B cell (primary cell): ENCODE data around the gene CRYGN. TPM values are rescaled to one million over a fixed set of nuclear protein-coding genes. Genes with fewer than 3 reads are reported as not detected.

Experiments used
- ATAC-seq: fragments of 200-7000 bp; cut with Tn5 transposase; one replicate; pipeline ENCODE4 v1.10.0; 2021; ENCODE audit warnings: low read depth, mild to moderate bottlenecking, moderate number of reproducible peaks, moderate library complexity
- CTCF ChIA-PET: fragments of 350-600 bp; sonication (Branson Sonifier 250); formaldehyde crosslinking; loops from one replicate; lab custom pipeline; 2021; ENCODE audit warnings: antibody characterized with exemption, inconsistent platforms; lab: Charles Lee
- POLR2A ChIA-PET: fragments of 350-600 bp; sonication (Branson Sonifier 250); formaldehyde crosslinking; loops from one replicate; lab custom pipeline; 2021; ENCODE audit warnings: antibody characterized with exemption; lab: Charles Lee
- DNase-seq: peaks from one replicate; pipeline ENCODE4 v3.0.0; 2013
- H2AFZ ChIP-seq: 2 replicates; pipeline ENCODE4 v1.6.1; 2012; ENCODE audit warnings: mild to moderate bottlenecking, low read depth, low read length; ENCODE audit not compliant: insufficient read depth, poor library complexity, severe bottlenecking
- H3K27ac ChIP-seq, 2 donors: 1 replicate in 1 of 2; 2 replicates in 1 of 2; pipeline ENCODE4 v1.5.1; 2012 to 2013; ENCODE audit warnings: low read length in 2 of 2, mild to moderate bottlenecking in 2 of 2, moderate library complexity in 1 of 2
- H3K27me3 ChIP-seq, 4 experiments: fragments of 200-600 bp in 1 of 4; sonication (generic) in 1 of 4; replicated peaks in 1 of 4; 1 replicate in 2 of 4; 2 replicates in 2 of 4; pipeline versions ENCODE4 v1.6.1 to v1.7.0; 2013 to 2016; ENCODE audit warnings: low read length in 3 of 4, mild to moderate bottlenecking in 2 of 4, mixed read lengths in 1 of 4, moderate library complexity in 1 of 4; ENCODE audit not compliant: insufficient read depth in 4 of 4, control insufficient read depth in 3 of 4; ENCODE audit errors: control extremely low read depth in 1 of 4
- H3K36me3 ChIP-seq, 2 experiments: replicated peaks in 1 of 2; 1 replicate in 1 of 2; 2 replicates in 1 of 2; pipeline versions ENCODE4 v1.6.1 to v1.7.1; 2013; ENCODE audit warnings: low read length in 1 of 2; ENCODE audit not compliant: insufficient read depth in 2 of 2, control insufficient read depth in 1 of 2; ENCODE audit errors: control extremely low read depth in 1 of 2, extremely low read depth in 1 of 2
- H3K4me1 ChIP-seq, 2 donors: fragments of 200-600 bp in 1 of 2; sonication (generic) in 1 of 2; 1 replicate in 1 of 2; 2 replicates in 1 of 2; pipeline versions ENCODE4 v1.5.1 to v1.6.1; 2013 to 2017; ENCODE audit warnings: low read length in 2 of 2; ENCODE audit not compliant: control insufficient read depth in 2 of 2, insufficient read depth in 2 of 2
- H3K4me2 ChIP-seq: replicated peaks from 2 replicates; pipeline ENCODE3; 2012; ENCODE audit warnings: mild to moderate bottlenecking, low read depth, low read length; ENCODE audit not compliant: poor library complexity, severe bottlenecking
- H3K4me3 ChIP-seq, 5 experiments: fragments of 200-600 bp in 1 of 5; sonication (generic) in 1 of 5; 1 replicate in 3 of 5; 2 replicates in 2 of 5; pipeline versions ENCODE4 v1.5.1 to v1.7.0; 2011 to 2016; ENCODE audit warnings: low read length in 4 of 5, mild to moderate bottlenecking in 4 of 5, low read depth in 2 of 5, control low read depth in 1 of 5, moderate library complexity in 1 of 5; ENCODE audit not compliant: insufficient read depth in 1 of 5; ENCODE audit errors: control extremely low read depth in 1 of 5, extremely low read depth in 1 of 5
- H3K79me2 ChIP-seq: fragments of 200-600 bp; sonication (generic); one replicate; pipeline ENCODE4 v1.6.0; 2016; ENCODE audit warnings: low read length; ENCODE audit not compliant: control insufficient read depth, insufficient read depth
- H3K9ac ChIP-seq: fragments of 200-600 bp; sonication (generic); 2 replicates; pipeline ENCODE4 v1.6.1; 2017; ENCODE audit warnings: mild to moderate bottlenecking, low read length, moderate library complexity
- H3K9me3 ChIP-seq, 3 donors: one replicate each; pipeline versions ENCODE4 v1.6.1 to v1.7.1; 2013; ENCODE audit warnings: low read length in 2 of 3; ENCODE audit not compliant: control insufficient read depth in 2 of 3, insufficient read depth in 1 of 3; ENCODE audit errors: control extremely low read depth in 1 of 3
- H4K20me1 ChIP-seq: 2 replicates; pipeline ENCODE4 v1.6.0; 2012; ENCODE audit warnings: mild to moderate bottlenecking, low read length; ENCODE audit not compliant: insufficient read depth, control insufficient read depth, poor library complexity, severe bottlenecking
- H3K27ac Mint-ChIP-seq: one replicate; pipeline ENCODE4 v1.8.0; 2021; ENCODE audit warnings: mixed read lengths
- H3K27me3 Mint-ChIP-seq: one replicate; pipeline ENCODE4 v1.8.0; 2021; ENCODE audit warnings: mixed read lengths
- H3K4me1 Mint-ChIP-seq: one replicate; pipeline ENCODE4 v1.8.0; 2021; ENCODE audit warnings: mixed read lengths
- H3K4me3 Mint-ChIP-seq: one replicate; pipeline ENCODE4 v1.8.0; 2021; ENCODE audit warnings: mixed read lengths
- H3K9me3 Mint-ChIP-seq: one replicate; pipeline ENCODE4 v1.8.0; 2022; ENCODE audit warnings: mixed read lengths; ENCODE audit not compliant: insufficient read depth
- EZH2 ChIP-seq: IDR thresholded peaks from 2 replicates; pipeline ENCODE4 v1.6.1; 2012; ENCODE audit warnings: borderline replicate concordance, low read depth, mild to moderate bottlenecking, moderate library complexity, low read length; ENCODE audit not compliant: insufficient read depth, poor library complexity, severe bottlenecking
- WGBS: methylation state at CpG from one replicate; pipeline ENCODE4 v1.1.5; 2013; ENCODE audit warnings: missing lambda C conversion rate; ENCODE audit not compliant: insufficient coverage; 5-methylcytosine and 5-hydroxymethylcytosine counted together
- intact Hi-C: fragments of 100-400 bp; cut with micrococcal nuclease; formaldehyde crosslinking; loops from one replicate; pipeline ENCODE4 v1.10.0; 2022
- polyA plus RNA-seq: library from polyadenylated mRNA; depleted of rRNA; stranded (reverse); fragments of >200 nt; gene quantifications from 2 replicates; pipeline ENCODE4 v1.2.3, GENCODE V29; 2012
- total RNA-seq, 2 donors: library from RNA; stranded (reverse); fragments of 120-200 nt in 1 of 2; gene quantifications; 1 replicate in 1 of 2; 2 replicates in 1 of 2; pipeline versions ENCODE4 v1.2.3 to v1.2.4, GENCODE V29; 2013 to 2022
- TF ChIP-seq, protein P1 (sequence below): fragments of 200-600 bp; IDR thresholded peaks from one replicate; pipeline ENCODE4 v1.8.0; 2022; ENCODE audit warnings: antibody characterized with exemption, mild to moderate bottlenecking

The CRYGN gene
- total and polyA plus RNA-seq, 2 donors (not counting 1 experiment from before 2014, with no cell fraction given) = not detected

DNA sequence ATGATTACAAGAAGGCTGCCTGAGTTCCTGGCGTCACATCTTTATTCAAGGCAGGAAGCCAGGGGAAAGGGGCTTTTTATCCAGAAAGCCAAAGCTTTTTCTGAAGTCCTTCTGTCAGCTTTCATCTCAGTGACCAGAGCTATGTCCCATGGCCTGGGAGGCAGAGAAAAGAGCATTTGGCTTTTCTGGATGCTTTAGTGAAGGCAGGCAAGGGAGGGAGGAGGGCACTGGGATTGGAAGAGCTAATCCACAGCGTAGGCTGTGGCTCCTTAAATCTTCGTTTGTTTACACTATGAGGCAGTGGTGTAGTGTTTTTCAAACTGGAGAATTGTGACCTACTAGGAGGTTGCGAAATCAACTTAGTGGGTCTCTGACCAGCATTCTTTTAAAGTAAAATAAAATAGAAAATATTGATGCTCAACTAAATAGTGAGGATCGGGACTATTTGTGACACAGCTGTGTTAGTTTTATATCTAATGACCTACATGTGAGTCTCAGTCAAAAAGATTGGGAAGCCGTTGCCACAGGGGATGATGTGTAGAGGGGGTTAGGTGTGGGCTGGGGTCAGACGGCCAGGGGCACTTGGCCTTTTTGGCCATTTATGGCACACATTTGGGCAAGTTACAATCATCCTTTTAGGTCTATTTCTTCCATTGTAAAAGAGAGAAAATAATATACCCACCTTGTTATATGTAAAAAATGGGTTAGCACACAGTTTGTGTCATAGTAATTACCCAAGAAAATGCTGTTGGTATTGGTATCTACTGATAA is 14.1 kb downstream of the CRYGN start:
- no peak overlapping the region for H2AFZ ChIP-seq
- POLR2A ChIA-PET = no interaction called here
- H3K4me2 ChIP-seq = no peak overlapping the region
- peaks cover 12 to 13% of the 10 kb centered on the region in 2 donors for H3K4me1 ChIP-seq
- WGBS = 86% methylated on average over 5 of the region's 7 CpGs
- H3K36me3 ChIP-seq = no peaks in the 10 kb centered on the region
- peaks cover 34% of the 10 kb centered on the region for H3K27me3 Mint-ChIP-seq
- H3K27ac ChIP-seq = no peak overlapping the region
- intact Hi-C loops = no loop called here
- no peak overlapping the region for H3K4me3 Mint-ChIP-seq
- H4K20me1 ChIP-seq = no peaks in the 10 kb centered on the region
- CTCF ChIA-PET = no interaction called here
- H3K4me1 Mint-ChIP-seq = peaks cover 12% of the 10 kb centered on the region
- peaks cover 0 to 4% (median 1%) of the 10 kb centered on the region in 4 experiments for H3K27me3 ChIP-seq
- no peak overlapping the region for H3K27ac Mint-ChIP-seq
- DNase-seq (no peak), ATAC-seq (no peak)
- H3K9me3 ChIP-seq = peaks cover 0 to 9% (median 9%) of the 10 kb centered on the region in 3 donors
- H3K9me3 Mint-ChIP-seq = peaks cover 3% of the 10 kb centered on the region
- TF ChIP-seq, protein P1, sequence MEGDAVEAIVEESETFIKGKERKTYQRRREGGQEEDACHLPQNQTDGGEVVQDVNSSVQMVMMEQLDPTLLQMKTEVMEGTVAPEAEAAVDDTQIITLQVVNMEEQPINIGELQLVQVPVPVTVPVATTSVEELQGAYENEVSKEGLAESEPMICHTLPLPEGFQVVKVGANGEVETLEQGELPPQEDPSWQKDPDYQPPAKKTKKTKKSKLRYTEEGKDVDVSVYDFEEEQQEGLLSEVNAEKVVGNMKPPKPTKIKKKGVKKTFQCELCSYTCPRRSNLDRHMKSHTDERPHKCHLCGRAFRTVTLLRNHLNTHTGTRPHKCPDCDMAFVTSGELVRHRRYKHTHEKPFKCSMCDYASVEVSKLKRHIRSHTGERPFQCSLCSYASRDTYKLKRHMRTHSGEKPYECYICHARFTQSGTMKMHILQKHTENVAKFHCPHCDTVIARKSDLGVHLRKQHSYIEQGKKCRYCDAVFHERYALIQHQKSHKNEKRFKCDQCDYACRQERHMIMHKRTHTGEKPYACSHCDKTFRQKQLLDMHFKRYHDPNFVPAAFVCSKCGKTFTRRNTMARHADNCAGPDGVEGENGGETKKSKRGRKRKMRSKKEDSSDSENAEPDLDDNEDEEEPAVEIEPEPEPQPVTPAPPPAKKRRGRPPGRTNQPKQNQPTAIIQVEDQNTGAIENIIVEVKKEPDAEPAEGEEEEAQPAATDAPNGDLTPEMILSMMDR = no peak
- TF ChIP-seq EZH2 = no peak
- no peak overlapping the region for H3K4me3 ChIP-seq
- no peak overlapping the region for H3K9ac ChIP-seq
- H3K79me2 ChIP-seq = no peaks in the 10 kb centered on the region

DNA sequence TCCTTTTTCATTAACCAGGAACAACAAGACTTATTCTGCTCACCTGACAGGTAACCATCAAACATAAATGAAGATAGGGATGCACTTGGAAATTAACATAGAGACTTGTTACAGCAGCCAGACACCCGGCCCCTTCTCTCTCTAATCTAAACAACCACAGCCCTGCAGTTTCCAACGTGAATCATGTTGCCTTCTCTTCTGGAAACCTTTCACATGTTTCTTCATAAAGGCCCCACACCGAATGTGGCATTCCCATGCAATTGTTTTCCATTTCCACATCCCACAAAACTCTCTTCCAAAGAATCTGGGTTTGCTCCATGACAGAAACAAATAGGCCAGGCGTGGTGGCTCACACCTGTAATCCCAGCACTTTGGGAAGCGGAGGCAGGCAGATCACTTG is 15.1 kb downstream of the CRYGN start:
- H3K9me3 Mint-ChIP-seq = peaks cover 5% of the 10 kb centered on the region
- TF ChIP-seq, protein P1 = no peak
- DNase-seq (no peak), ATAC-seq (no peak)
- no peaks in the 10 kb centered on the region for H3K79me2 ChIP-seq
- H3K27ac ChIP-seq = no peak overlapping the region
- intact Hi-C loops = no loop called here
- ChIA-PET POLR2A (no interaction called here), CTCF (no interaction called here)
- peaks cover 0 to 5% (median 0%) of the 10 kb centered on the region in 4 experiments for H3K27me3 ChIP-seq
- no peak overlapping the region for H3K9ac ChIP-seq
- no peak overlapping the region for H3K4me2 ChIP-seq
- no peak overlapping the region for H3K27ac Mint-ChIP-seq
- no peaks in the 10 kb centered on the region for H3K36me3 ChIP-seq
- H3K27me3 Mint-ChIP-seq = peaks cover 41% of the 10 kb centered on the region
- peaks cover 7 to 8% of the 10 kb centered on the region in 2 donors for H3K4me1 ChIP-seq
- no peak overlapping the region for H3K4me3 Mint-ChIP-seq
- H4K20me1 ChIP-seq = no peaks in the 10 kb centered on the region
- peaks cover 0 to 19% (median 14%) of the 10 kb centered on the region in 3 donors for H3K9me3 ChIP-seq
- 92% methylated on average over 5 of the region's 5 CpGs for WGBS
- no peak overlapping the region for H2AFZ ChIP-seq
- no peak overlapping the region for H3K4me3 ChIP-seq
- H3K4me1 Mint-ChIP-seq = peaks cover 9% of the 10 kb centered on the region
